HG03196 (cell line): ENCODE results near the gene TMEM45A.
"Not testable (repeated sequence)": the region's sequence is repeated elsewhere in the genome, so short reads cannot be mapped to it uniquely, and the experiment has no call there.

Experiments
- ATAC-seq: cut with Tn5 transposase; IDR thresholded peaks from one replicate; pipeline ENCODE4 v1.9.1; 2021; ENCODE audit not compliant: unreplicated experiment

The TMEM45A gene

GRCh38 chr3:100563652-100564211 is 71.3 kb downstream of the TMEM45A start:
- no peak for ATAC-seq

DNA sequence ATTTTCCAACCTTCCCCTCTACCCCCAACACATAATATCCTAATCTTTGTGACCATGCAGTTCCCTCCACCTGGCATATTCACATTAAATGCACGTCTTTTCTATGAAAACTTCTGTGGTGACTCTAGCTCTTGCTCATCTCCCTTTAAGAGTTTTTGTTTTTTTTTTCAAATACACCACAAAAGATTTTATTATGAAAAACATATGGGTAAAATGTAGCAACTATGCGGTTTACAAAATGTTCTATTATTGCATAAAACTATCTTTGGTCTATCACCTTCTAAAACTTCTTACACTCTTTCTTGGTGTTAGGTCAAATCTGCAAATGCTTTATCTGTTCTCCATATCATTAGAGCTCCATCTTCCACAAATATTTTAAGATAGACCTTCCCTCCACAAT is 78.4 kb downstream of the TMEM45A start:
- no peak for ATAC-seq

- no peak for ATAC-seq
Observed at GRCh38 chr3:100574536-100574935, 82.1 kb downstream of the TMEM45A start.

- no peak for ATAC-seq
Observed at GRCh38 chr3:100575704-100576103, 83.3 kb downstream of the TMEM45A start.

- no peak for ATAC-seq
Observed at GRCh38 chr3:100577382-100578008, 85.1 kb downstream of the TMEM45A start.

DNA sequence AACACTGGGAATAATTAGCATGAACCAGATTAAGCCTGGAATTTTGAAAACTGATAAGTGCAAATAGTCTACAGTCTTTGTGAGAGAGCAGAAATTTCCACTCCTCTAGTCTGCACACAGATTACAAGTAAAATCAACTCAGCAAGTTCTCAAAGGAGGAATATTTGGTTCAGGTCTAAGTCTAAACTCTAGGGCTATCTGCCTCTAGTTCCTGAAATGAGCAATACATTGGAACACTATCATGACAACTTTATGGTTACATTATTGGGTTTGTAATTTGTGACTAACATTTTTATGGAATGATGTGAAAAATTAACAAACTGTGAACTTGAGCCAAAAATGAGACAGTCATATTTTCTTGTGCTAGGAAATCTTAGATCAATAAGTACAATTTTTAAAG is 86.2 kb downstream of the TMEM45A start:
- ATAC-seq: no peak

- ATAC-seq: no peak
Observed at GRCh38 chr3:100580147-100580546, 87.7 kb downstream of the TMEM45A start.

- ATAC-seq: no peak
Observed at GRCh38 chr3:100581650-100582049, 89.2 kb downstream of the TMEM45A start.

GRCh38 chr3:100582157-100582556 is 89.7 kb downstream of the TMEM45A start:
- ATAC-seq: not testable (repeated sequence)

DNA sequence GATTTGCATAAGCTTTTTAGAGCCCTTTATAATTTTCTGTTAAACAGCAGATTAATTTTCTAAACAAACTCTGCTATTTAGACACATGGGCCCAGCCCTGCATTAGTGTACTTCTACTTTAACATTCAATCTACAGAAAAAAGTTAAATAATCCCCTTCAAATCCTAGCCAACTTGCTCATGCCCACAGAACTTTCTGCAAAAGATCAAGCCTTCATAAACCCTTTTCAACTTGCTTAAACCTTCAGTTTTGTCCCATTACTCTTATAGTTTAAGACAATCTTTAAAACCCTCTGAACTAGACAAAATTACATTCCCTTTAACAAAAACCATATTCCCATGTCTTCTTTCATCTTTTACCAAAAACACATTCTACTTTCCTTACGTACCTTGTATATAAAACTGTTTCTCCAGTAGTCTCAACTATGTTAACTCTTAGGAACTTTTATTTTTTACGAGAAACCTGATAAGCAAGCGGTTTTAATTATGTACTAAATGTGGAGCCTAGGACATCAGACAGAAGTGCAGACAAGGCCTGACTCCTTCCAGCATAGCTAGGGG is 91.8 kb downstream of the TMEM45A start:
- ATAC-seq: no peak

DNA sequence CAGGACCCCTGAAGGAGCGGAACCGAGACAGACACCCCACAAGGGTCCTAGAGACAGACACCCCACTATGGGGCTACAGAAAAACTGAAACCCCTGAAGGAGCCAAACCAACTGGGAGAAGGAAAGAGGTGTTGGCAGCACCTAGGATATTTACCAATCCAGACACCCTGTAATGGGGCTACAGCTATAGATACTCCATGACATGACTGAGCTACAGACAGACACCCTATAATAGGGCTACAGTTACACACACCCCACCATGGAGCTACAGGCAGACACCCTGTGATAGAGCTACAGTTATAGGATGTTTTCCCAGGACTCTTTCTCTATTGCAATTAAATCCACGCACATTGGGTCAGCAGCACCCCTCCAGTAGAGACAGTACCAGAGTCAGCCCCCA is 94.4 kb downstream of the TMEM45A start:
- no peak for ATAC-seq

DNA sequence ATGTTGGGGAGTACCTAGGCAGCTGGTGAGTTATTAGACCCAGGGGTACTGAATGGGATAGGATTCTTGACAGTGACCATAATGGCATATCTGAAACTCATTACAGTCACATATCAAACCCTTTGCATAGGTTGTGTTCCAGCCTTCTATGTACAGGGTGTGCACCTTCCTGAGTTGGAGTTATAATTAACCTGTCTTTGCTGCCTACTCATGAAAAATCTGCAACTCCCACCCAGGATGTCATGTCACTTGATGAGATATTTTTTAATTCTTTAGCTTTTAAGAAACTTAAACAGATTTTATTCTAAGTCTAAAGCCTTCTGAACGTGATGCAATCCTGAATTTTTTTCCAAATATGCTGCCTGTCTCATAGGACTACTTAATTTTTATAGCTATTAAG is 95.8 kb downstream of the TMEM45A start:
- ATAC-seq: no peak

DNA sequence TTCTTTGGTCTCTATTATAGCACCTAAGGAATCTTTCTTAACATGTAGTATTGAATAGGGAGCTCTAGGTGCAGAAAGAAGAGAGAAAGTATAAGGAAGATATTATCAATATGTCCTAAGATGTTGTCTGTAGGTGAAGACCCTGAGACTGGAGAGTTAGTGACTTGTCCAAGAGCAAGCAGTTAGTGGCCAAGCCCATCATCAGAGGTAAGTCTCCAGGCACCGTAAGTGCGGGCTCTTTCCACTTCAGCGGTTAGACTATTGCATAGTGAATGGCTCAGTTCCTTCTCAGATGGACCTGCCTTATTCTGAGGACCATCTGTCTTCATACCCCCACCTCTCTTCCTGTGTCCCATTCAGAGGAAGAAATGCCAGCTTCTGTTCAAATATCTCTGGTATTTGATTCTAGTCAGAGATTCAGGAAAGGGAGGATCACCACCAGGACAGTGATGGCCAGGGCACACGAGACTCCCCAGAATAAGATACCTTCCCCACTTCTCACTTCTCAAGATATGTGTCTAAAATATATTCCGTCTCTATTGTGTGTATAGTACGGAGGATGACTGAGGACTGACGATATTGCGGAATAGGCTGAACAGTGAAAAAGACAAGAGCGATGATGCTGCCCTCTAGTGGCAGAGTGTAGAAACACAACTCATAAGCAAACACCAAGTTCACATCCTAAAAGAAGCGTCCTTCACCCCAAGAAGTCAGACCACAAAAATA is 97.9 kb downstream of the TMEM45A start:
- ATAC-seq: no peak

DNA sequence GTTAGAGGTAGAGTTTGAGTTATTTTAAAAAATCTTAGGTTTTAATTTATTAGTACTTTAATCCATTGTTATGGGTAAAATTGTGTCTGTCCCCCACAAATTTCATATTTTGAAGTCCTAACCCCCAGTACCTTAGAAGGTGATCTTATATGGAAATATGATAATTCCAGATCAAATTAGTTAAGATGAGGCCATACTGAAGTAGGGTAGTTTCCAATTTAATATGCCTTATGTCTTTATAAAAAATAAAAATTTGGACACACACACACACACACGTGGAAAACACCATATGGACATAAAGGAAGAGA is 98.4 kb downstream of the TMEM45A start:
- ATAC-seq: no peak

DNA sequence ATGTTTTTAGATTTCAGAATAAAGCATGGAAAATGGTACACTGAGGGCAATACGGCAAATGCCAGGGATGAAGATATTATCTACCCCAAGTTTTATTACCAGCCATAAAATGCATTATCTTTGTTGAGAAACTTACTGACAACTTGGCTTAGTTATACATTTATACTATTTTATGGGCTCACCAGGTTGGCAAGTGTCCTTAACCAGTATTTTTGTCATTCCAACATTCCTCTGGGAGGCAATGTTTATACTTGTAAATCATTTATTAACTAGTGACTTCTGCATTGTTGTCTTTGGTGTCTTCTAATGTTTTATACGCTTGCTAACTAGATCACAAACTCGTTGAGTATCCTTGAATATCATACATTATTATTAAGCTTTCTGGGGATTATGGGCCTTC is 99.0 kb downstream of the TMEM45A start:
- no peak for ATAC-seq

GRCh38 chr3:100600181-100601042 is 108.0 kb downstream of the TMEM45A start:
- ATAC-seq: peak; percentile 35

DNA sequence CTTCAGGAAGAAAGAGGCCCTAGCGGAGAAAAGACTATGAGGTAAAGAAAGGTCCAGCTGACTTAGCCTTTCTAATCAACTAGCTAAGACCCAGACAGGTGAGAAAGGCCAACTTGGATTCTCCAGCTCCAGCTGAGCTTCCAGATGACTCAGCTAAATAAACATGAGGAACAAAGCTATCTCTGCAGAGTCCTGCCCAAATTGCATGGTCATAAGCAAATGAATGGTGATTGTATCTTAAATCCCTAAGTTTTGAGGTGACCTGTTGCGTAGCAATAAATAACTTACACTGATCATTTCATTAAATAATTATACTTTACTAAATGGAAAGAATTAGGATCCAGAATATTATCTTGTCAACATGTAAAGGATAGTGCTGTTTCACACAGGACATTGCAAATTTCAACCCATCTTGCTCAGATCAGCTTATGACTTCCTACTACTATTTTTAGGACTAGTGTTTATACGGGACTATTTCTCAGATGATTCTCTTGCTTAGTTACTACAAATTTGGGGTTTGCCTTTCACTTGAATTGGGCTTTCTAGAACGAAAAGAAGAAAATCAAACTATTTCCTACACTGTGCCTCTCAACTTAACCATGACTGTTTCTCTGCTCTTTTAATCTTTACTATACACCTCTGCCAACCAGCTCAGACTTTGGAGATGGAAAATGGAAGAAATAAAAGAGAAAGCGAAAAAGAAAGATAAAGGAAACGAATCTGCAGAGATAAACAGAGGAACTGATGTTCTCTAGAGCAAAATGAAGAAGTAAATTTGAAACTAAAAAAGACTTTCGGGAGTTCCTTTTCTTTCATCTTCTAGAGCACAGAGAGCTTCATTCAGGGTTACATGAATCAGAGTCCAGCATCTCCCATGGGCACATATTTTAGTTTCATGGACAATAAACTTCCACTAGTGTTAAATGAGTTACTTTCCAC is 110.4 kb downstream of the TMEM45A start:
- peak; percentile 29 for ATAC-seq

GRCh38 chr3:100603469-100603868 is 111.0 kb downstream of the TMEM45A start:
- ATAC-seq: peak; percentile 34

GRCh38 chr3:100605358-100605757 is 112.9 kb downstream of the TMEM45A start:
- ATAC-seq: no peak

- ATAC-seq: peak; percentile 75
Observed at GRCh38 chr3:100606894-100607512, 114.6 kb downstream of the TMEM45A start.
